GM15510 (cell line): ENCODE results near the gene SNAPC5.

Experiments used
- POLR2A ChIP-seq: IDR thresholded peaks from 3 replicates; pipeline ENCODE4 v1.6.1; 2011; ENCODE audit warnings: borderline replicate concordance; ENCODE audit not compliant: insufficient read length; ENCODE audit errors: extremely low read depth

SNAPC5 gene, protein sequence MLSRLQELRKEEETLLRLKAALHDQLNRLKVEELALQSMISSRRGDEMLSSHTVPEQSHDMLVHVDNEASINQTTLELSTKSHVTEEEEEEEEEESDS

GRCh38 chr15:66497502-66498455, at the start of gene SNAPC5:
Gene SNAPC5, minus strand, starts transcription at chr15:66497762. Its CDS starts 31 bp downstream, at chr15:66497731.
- TF ChIP-seq POLR2A: peak; percentile 74

DNA sequence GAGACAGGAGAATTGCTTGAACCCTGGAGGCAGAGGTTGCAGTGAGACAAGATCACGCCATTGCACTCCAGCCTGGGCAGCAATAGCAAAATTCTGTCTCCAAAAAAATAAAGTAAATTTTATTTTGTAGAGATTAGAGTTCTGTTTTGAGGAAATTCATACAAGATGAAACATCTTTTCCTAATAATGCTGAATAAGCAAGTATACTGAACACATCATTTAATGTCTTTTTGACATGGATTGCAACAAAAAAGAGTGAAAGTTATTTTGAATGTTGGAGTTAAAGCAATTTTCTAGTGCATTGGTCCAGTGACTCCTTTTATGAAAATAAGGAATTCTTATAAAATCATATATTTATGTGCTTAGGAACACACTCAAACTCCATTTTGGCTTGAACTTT, 47.7 kb upstream of the SNAPC5 start:
- TF ChIP-seq POLR2A: no peak

DNA sequence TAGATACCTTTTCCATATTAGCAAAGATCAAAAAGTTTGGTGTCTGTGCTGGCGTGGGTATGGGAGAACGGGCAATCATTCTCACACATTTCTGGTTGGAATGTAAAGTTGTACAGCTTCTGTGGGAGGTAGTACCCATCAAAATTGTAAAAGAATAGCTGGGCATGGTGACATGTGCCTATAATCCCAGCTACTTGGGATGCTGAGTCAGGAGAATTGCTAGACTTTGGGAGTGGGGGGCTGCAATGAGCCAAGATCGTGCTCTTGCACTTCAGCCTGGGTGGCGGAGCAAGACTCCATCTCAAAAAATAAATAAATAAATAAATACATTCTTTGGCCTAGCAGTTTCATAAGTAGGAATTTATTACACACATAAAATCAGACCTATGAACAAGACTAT, 45.3 kb upstream of the SNAPC5 start:
- TF ChIP-seq POLR2A: no peak

DNA sequence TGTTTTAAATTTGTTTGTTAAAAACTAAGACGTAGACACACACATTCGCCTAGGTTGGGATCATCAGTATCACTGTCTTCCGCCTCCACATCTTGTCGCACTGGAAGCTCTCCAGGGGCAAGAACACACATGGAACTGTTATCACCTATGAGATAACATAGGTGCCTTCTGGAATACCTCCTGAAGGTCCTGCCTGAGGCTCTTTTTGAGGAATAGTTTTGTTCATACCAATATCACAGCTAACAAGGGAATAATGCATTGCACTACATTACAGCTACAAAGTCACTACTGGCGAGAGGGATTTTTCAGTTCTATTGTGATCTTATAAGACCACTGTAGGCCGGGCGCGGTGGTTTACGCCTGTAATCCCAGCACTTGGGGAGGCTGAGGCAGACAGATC, 37.5 kb upstream of the SNAPC5 start:
- TF ChIP-seq POLR2A: no peak

- no peak for TF ChIP-seq POLR2A
Measured at GRCh38 chr15:66524838-66525237, 27.3 kb upstream of the SNAPC5 start.

- no peak for TF ChIP-seq POLR2A
Measured at GRCh38 chr15:66523926-66524325, 26.4 kb upstream of the SNAPC5 start.

DNA sequence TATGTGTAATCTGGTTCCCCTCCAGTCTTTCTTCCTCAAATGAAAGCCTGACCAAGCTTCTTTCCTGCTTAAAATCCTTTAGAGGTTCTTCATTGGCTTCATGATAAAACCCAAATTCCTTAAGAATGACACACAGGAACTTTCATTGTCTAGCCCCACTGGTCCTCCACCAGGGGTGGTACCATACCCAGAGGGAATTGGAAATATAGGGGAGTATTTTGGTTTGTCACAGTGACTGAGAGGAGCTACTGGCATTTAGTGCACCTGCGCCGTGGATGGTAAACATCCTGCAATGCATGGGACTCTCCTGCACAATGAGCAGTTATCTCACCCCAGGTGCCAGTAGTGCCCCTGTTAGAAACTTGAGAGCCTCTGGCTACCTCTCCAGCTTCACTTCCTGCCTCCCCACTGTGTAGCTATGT, 18.4 kb upstream of the SNAPC5 start:
- TF ChIP-seq POLR2A: no peak

DNA sequence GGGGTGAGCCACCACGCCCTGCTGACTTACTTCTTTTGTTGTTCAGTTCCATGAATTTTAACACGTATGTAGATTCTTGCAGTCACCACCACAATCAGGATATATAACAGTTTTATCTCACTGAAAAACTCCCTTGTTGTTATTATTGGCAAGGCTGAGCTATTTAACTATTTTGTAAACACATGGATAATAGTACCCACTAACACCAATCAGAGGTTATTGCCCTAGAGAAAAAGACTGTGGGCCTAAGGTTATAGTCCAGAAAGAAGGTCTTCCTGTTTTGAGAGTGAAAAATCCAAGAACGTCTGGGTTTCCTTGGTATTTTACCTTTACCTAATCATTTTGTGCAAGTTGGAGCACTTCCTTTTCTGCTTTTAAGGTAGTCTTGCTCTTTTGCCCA, 17.0 kb upstream of the SNAPC5 start:
- no peak for TF ChIP-seq POLR2A

- TF ChIP-seq POLR2A: no peak
Measured at GRCh38 chr15:66508293-66508883, 10.8 kb upstream of the SNAPC5 start.

DNA sequence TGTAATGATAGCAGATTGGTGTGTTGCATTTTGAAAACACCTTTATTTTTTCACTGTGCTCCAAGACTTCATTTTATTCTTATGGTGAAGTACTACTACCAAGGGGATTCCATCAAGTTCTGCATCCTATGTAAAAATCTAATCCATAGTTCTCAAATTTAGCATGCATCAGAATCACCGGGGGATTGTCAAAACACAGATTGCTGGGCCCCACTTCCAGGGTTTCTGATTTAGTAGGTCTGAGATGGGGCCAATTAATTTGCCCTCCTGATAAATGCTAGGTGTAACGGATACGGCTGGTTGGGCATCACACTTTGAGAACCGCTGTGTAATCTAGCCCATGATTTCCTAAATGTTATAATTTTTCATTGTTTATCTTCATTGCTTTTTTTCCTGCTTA, 8.3 kb upstream of the SNAPC5 start:
- TF ChIP-seq POLR2A: no peak

DNA sequence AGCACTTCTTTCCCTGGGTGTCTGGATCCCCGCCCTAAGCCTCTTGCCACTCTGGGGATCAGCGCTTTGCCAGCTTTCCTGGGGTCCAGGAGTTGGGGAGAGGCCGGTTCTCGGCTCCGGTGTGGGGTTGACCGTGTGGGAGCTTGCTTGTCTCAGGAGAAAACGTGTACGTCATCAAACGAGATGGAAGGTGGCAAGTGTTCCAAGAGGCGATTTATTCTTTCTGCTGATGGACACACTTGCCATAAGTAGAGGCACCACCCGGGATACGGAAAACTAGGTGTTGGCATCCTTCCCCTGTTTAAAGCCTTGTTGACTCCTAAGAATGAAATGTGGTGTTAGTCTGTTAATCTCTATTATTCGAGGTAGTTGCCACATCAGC, 7.9 kb upstream of the SNAPC5 start:
- no peak for TF ChIP-seq POLR2A

DNA sequence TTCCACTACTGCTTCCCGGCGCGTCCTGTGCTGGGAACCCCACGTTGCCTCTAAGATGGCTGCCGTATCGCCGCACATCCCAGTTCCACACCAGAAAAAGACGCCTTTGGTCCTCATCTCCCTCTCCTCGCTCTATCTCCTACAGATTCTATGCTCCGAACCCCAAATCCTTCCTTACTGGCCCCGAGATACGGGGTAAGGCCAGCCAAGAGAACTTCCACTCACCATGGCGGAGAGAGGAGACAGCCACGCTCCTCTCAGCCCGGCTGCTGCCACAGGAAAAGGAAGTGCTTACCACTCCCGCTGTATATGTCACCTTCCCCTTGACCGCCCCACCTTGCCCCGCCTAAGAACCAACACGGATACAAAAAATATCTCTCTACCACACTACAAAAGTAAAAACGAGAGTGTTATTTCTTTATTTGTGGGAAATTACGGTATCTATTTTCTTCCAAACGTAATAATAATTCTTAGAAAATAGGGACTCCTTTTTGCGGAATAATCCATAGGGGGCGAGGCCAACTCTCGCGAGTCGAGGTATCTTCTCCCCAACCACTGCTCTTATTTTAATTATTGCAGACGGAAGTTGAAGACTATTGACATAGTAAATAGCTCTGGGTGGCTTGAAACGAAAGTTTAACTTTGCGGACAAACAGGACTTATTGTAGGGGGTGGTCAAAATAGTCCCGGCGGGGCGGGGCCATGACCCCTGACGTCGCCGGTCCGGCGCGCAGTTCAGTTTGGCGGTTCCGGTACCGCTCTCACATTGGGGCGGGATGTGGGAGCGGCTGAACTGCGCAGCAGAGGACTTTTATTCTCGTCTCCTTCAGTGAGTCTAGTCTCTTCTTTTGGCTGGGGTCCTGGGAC, 7.2 kb upstream of the SNAPC5 start, which contains the start of the genes RPL4 and ZWILCH:
TSS of gene RPL4 (minus strand) at position 293 of the 867 bp plus-strand sequence. CDS start at position 228, 65 bp downstream.
TSS of gene ZWILCH (plus strand) at position 764 of the 867 bp plus-strand sequence. CDS start at position 777, 13 bp downstream.
- TF ChIP-seq POLR2A: peak; percentile 91

- no peak for TF ChIP-seq POLR2A
Measured at GRCh38 chr15:66503780-66504562, 6.4 kb upstream of the SNAPC5 start.

GRCh38 chr15:66502491-66502890, 4.9 kb upstream of the SNAPC5 start:
- TF ChIP-seq POLR2A: no peak
